SK-N-SH (cell line): ENCODE results near the gene ERAL1.

Experiments used
- EZH2phosphoT487 ChIP-seq: fragments of 200-600 bp; sonication (generic); IDR thresholded peaks from 2 replicates; pipeline ENCODE4 v1.6.1; 2017; ENCODE audit warnings: low read depth, mixed run types, mild to moderate bottlenecking, antibody characterized with exemption, moderate library complexity, borderline replicate concordance
- RFX5 ChIP-seq: IDR thresholded peaks from 2 replicates; pipeline ENCODE4 v1.6.1; 2012; ENCODE audit warnings: mild to moderate bottlenecking, improper control_type of control experiment, low read length
- TF ChIP-seq, protein P1 (sequence below): IDR thresholded peaks from 2 replicates; pipeline ENCODE4; 2012
- TF ChIP-seq, protein P2 (sequence below): fragments of 200-600 bp; sonication (generic); IDR thresholded peaks from 2 replicates; pipeline ENCODE4 v1.6.1; 2017; ENCODE audit warnings: antibody characterized with exemption, mild to moderate bottlenecking, moderate library complexity
- TF ChIP-seq, protein P3 (sequence below): IDR thresholded peaks from 2 replicates; pipeline ENCODE4 v1.4.0; 2012; ENCODE audit warnings: low read depth, borderline replicate concordance

DNA sequence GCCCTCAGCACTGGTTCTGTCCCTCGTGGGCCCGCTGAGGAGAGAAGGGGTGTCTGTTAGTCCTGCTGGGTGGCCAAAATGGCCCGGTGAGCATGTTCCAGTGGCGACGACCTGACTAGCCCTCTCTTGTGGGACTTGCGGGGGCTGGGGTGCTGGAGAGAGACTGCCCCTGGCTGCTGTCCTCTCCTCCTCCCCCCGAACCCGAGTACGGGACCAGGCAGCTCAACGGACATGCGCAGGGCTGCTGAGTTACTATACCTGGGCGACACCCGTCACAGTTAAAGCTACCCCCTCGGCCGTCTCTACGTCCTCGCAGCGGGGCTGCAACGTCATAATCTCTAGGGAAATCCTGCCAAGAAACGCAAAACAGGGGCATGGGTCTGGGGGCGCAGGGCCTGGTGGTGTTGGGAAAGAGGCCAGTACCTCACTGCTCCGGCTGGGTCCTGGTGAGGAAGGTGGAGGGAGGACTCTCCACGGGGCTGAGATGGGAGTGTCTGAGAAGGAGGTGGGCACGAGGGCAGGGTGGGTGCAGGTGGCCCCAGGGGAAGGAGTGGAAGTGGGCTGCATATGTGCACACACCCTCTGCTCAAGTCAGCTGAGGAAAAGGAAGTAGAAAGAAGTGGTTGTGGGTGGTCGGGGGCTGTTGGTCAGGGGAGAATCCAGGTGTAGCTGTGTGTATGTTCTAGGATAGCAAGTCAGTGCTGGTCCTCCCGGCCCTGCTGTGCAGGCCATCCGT, 29.3 kb downstream of the ERAL1 start:
- TF ChIP-seq, protein P1, sequence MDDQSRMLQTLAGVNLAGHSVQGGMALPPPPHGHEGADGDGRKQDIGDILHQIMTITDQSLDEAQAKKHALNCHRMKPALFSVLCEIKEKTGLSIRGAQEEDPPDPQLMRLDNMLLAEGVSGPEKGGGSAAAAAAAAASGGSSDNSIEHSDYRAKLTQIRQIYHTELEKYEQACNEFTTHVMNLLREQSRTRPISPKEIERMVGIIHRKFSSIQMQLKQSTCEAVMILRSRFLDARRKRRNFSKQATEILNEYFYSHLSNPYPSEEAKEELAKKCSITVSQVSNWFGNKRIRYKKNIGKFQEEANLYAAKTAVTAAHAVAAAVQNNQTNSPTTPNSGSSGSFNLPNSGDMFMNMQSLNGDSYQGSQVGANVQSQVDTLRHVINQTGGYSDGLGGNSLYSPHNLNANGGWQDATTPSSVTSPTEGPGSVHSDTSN = no peak
- TF ChIP-seq, protein P2, sequence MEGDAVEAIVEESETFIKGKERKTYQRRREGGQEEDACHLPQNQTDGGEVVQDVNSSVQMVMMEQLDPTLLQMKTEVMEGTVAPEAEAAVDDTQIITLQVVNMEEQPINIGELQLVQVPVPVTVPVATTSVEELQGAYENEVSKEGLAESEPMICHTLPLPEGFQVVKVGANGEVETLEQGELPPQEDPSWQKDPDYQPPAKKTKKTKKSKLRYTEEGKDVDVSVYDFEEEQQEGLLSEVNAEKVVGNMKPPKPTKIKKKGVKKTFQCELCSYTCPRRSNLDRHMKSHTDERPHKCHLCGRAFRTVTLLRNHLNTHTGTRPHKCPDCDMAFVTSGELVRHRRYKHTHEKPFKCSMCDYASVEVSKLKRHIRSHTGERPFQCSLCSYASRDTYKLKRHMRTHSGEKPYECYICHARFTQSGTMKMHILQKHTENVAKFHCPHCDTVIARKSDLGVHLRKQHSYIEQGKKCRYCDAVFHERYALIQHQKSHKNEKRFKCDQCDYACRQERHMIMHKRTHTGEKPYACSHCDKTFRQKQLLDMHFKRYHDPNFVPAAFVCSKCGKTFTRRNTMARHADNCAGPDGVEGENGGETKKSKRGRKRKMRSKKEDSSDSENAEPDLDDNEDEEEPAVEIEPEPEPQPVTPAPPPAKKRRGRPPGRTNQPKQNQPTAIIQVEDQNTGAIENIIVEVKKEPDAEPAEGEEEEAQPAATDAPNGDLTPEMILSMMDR = no peak
- TF ChIP-seq, protein P3, sequence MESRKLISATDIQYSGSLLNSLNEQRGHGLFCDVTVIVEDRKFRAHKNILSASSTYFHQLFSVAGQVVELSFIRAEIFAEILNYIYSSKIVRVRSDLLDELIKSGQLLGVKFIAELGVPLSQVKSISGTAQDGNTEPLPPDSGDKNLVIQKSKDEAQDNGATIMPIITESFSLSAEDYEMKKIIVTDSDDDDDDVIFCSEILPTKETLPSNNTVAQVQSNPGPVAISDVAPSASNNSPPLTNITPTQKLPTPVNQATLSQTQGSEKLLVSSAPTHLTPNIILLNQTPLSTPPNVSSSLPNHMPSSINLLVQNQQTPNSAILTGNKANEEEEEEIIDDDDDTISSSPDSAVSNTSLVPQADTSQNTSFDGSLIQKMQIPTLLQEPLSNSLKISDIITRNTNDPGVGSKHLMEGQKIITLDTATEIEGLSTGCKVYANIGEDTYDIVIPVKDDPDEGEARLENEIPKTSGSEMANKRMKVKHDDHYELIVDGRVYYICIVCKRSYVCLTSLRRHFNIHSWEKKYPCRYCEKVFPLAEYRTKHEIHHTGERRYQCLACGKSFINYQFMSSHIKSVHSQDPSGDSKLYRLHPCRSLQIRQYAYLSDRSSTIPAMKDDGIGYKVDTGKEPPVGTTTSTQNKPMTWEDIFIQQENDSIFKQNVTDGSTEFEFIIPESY = no peak
- TF ChIP-seq EZH2phosphoT487 (no peak), RFX5 (no peak)
